ENCODE data around the gene C6orf89.
"Not testable (repeated sequence)": the region's sequence is repeated elsewhere in the genome, so short reads cannot be mapped to it uniquely, and the experiment has no call there.

Gene C6orf89

DNA sequence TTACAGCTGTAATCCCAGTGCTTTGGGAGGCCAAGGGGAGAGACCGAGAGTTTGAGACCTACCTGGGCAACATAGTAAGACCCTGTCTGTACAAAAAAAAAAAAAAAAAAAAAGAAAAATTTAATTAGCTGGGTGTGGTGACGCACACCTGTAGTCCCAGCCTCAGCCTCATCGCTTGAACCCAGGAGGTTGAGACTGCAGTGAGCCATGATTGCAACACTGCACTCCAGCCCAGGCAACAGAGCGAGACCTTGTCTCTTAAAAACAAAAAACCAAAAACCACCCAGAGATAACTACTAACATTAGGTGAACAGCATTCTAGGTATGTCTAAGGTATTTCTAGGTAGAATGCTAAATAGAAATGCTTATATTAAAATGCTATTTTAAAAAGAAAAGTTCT, 47.8 kb downstream of the C6orf89 start:
- CTCF ChIA-PET = interaction anchor here (0.8 kb wide), 1 partner anchor 22 kb away, joined by 5 read pairs; no protein-coding TSS in a partner anchor
- no peaks in the 10 kb centered on the region for H3K9me3 ChIP-seq (ENCODE audit: control extremely low read depth in 1 of 5, control insufficient read depth in 4 of 5, insufficient read depth in 2 of 5, low read depth in 1 of 5, low read length in 4 of 5)
- no peaks in the 10 kb centered on the region for H3K4me1 ChIP-seq (ENCODE audit: control extremely low read depth in 1 of 4, control insufficient read depth in 4 of 4, insufficient read depth in 4 of 4, low read length in 3 of 4)
- H3K27ac ChIP-seq (ENCODE audit: insufficient read depth in 1 of 2, low read depth in 1 of 2, low read length in 2 of 2, poor library complexity in 1 of 2, severe bottlenecking in 2 of 2) = no peak overlapping the region
- no peaks in the 10 kb centered on the region for H3K36me3 ChIP-seq (ENCODE audit: control insufficient read depth in 4 of 4, insufficient read depth in 4 of 4, low read length in 3 of 4)
- WGBS (ENCODE audit: insufficient coverage) = no CpG with 5 or more reads among the region's 4 CpGs
- DNase-seq = no peak
- POLR2A ChIA-PET = no interaction called here
- H3K4me3 ChIP-seq (ENCODE audit: control insufficient read depth in 1 of 7, extremely low read depth in 1 of 7, insufficient read depth in 4 of 7, low read depth in 2 of 7, low read length in 6 of 7) = no peak overlapping the region
- H3K27me3 ChIP-seq (replicated peaks in 2 of 5; ENCODE audit: control insufficient read depth in 4 of 5, insufficient read depth in 5 of 5, low read length in 4 of 5) = peaks cover 0 to 17% (median 4%) of the 10 kb centered on the region in 5 experiments

DNA sequence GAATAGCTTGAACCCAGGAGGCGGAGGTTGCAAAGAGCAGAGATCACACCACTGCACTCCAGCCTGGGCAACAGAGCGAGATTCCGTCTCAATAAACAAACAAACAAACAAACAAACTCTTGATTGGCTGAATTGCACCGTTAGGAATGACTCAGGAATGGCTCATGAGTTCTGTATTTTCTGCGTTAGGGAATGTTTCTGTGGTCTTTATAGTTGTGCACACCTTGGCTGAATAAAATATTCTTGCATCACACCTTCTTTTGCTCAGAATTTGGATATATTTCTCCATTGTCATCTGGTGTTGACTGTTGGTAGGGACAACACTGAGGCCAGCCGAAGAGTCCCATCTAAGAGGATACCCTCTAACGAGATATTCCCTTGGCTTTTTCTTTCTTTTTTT, 49.1 kb downstream of the C6orf89 start:
- Histone ChIP-seq H3K4me1 (ENCODE audit: control extremely low read depth in 1 of 4, control insufficient read depth in 4 of 4, insufficient read depth in 4 of 4, low read length in 3 of 4) (no peaks in the 10 kb centered on the region), H3K27ac (ENCODE audit: insufficient read depth in 1 of 2, low read depth in 1 of 2, low read length in 2 of 2, poor library complexity in 1 of 2, severe bottlenecking in 2 of 2) (no peak overlapping the region), H3K36me3 (ENCODE audit: control insufficient read depth in 4 of 4, insufficient read depth in 4 of 4, low read length in 3 of 4) (no peaks in the 10 kb centered on the region), H3K9me3 (ENCODE audit: control extremely low read depth in 1 of 5, control insufficient read depth in 4 of 5, insufficient read depth in 2 of 5, low read depth in 1 of 5, low read length in 4 of 5) (no peaks in the 10 kb centered on the region), H3K4me3 (ENCODE audit: control insufficient read depth in 1 of 7, extremely low read depth in 1 of 7, insufficient read depth in 4 of 7, low read depth in 2 of 7, low read length in 6 of 7) (no peak overlapping the region), H3K27me3 (replicated peaks in 2 of 5; ENCODE audit: control insufficient read depth in 4 of 5, insufficient read depth in 5 of 5, low read length in 4 of 5) (peaks cover 0 to 20% (median 4%) of the 10 kb centered on the region in 5 experiments)
- ChIA-PET CTCF (no interaction called here), POLR2A (no interaction called here)
- DNase-seq = no peak
- 89% methylated on average over 3 of the region's 7 CpGs for WGBS (ENCODE audit: insufficient coverage)

DNA sequence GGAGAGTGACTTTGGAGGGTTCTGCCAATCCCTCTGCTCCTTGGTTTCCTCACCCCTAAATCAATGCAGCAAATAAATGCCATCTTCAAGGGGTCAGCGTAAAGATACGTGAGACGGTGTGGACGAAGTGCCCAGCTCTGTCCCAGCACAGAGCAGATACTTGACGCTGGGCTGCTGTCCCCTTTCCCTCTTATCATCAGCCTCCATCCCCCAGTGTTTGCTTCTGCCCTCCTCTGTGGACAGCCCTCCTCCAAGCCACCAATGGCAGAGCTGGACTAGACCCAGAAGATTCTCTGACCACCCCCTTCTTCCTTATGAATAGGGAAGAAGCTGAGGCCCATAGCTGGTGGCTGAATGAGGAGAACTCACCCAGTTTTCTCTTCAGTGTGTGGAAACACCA, 51.1 kb downstream of the C6orf89 start:
- Histone ChIP-seq H3K27me3 (replicated peaks in 2 of 5; ENCODE audit: control insufficient read depth in 4 of 5, insufficient read depth in 5 of 5, low read length in 4 of 5) (peaks cover 0 to 19% (median 4%) of the 10 kb centered on the region in 5 experiments), H3K4me3 (ENCODE audit: control insufficient read depth in 1 of 7, extremely low read depth in 1 of 7, insufficient read depth in 4 of 7, low read depth in 2 of 7, low read length in 6 of 7) (no peak overlapping the region), H3K4me1 (ENCODE audit: control extremely low read depth in 1 of 4, control insufficient read depth in 4 of 4, insufficient read depth in 4 of 4, low read length in 3 of 4) (no peaks in the 10 kb centered on the region), H3K36me3 (ENCODE audit: control insufficient read depth in 4 of 4, insufficient read depth in 4 of 4, low read length in 3 of 4) (no peaks in the 10 kb centered on the region), H3K9me3 (ENCODE audit: control extremely low read depth in 1 of 5, control insufficient read depth in 4 of 5, insufficient read depth in 2 of 5, low read depth in 1 of 5, low read length in 4 of 5) (no peaks in the 10 kb centered on the region), H3K27ac (ENCODE audit: insufficient read depth in 1 of 2, low read depth in 1 of 2, low read length in 2 of 2, poor library complexity in 1 of 2, severe bottlenecking in 2 of 2) (no peak overlapping the region)
- ChIA-PET POLR2A (no interaction called here), CTCF (interaction anchor here (0.8 to 1.6 kb wide), 6 partner anchors 14 to 52 kb away, joined by 3 read pairs; partner anchors contain the start of gene PI16)
- DNase-seq = no peak
- 98% methylated on average over 5 of the region's 5 CpGs for WGBS (ENCODE audit: insufficient coverage)

DNA sequence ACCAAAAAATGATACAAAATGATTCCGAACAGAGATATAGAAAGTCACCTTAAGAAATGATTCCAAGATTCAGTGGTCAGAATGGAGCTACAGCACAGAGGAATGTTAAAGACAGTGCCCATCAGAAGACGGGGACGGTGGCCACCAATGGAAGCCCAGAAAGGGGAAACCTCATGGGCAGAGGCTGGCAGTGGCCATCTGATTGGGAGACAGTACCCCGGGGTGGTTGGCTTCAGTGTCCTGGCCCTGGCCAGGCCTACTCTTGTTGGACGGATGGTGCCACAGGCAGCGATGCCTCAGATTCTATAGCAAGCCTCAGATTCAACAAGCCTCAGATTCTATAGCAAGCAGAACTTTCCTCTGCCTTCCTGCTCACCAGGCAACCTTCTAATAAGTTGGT, 52.1 kb downstream of the C6orf89 start:
- H3K27ac ChIP-seq (ENCODE audit: insufficient read depth in 1 of 2, low read depth in 1 of 2, low read length in 2 of 2, poor library complexity in 1 of 2, severe bottlenecking in 2 of 2) = no peak overlapping the region
- ChIA-PET CTCF (interaction anchor here (0.8 to 1.6 kb wide), 4 partner anchors 16 to 53 kb away, joined by 3 read pairs; partner anchors contain the start of gene PI16), POLR2A (no interaction called here)
- no peaks in the 10 kb centered on the region for H3K36me3 ChIP-seq (ENCODE audit: control insufficient read depth in 4 of 4, insufficient read depth in 4 of 4, low read length in 3 of 4)
- no peak overlapping the region for H3K4me3 ChIP-seq (ENCODE audit: control insufficient read depth in 1 of 7, extremely low read depth in 1 of 7, insufficient read depth in 4 of 7, low read depth in 2 of 7, low read length in 6 of 7)
- WGBS (ENCODE audit: insufficient coverage) = 100% methylated on average over 6 of the region's 6 CpGs
- DNase-seq = no peak
- no peaks in the 10 kb centered on the region for H3K4me1 ChIP-seq (ENCODE audit: control extremely low read depth in 1 of 4, control insufficient read depth in 4 of 4, insufficient read depth in 4 of 4, low read length in 3 of 4)
- H3K27me3 ChIP-seq (replicated peaks in 2 of 5; ENCODE audit: control insufficient read depth in 4 of 5, insufficient read depth in 5 of 5, low read length in 4 of 5) = peaks cover 0 to 19% (median 4%) of the 10 kb centered on the region in 5 experiments
- no peaks in the 10 kb centered on the region for H3K9me3 ChIP-seq (ENCODE audit: control extremely low read depth in 1 of 5, control insufficient read depth in 4 of 5, insufficient read depth in 2 of 5, low read depth in 1 of 5, low read length in 4 of 5)

DNA sequence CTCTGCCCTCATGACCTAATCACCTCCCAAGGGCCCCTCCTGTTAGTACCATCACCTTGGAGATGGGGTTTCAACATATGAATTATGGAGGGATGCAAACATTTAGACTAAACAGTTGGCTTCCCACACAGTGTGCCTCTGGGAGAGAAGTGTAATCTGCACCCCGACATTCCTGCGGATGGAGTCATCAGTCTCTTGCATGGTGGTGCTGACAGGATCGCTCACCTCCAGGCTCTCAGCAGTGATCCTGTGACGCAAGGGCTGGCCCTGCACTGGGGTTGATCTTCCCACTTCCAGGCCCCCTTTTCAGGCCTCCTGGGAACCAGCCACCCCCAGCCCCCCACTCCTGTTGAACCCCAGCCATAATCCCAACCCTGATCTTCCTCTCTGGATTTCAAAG, 52.8 kb downstream of the C6orf89 start:
- no peak overlapping the region for H3K4me3 ChIP-seq (ENCODE audit: control insufficient read depth in 1 of 7, extremely low read depth in 1 of 7, insufficient read depth in 4 of 7, low read depth in 2 of 7, low read length in 6 of 7)
- H3K27me3 ChIP-seq (replicated peaks in 2 of 5; ENCODE audit: control insufficient read depth in 4 of 5, insufficient read depth in 5 of 5, low read length in 4 of 5) = peaks cover 0 to 19% (median 4%) of the 10 kb centered on the region in 5 experiments
- ChIA-PET POLR2A (no interaction called here), CTCF (no interaction called here)
- no peaks in the 10 kb centered on the region for H3K4me1 ChIP-seq (ENCODE audit: control extremely low read depth in 1 of 4, control insufficient read depth in 4 of 4, insufficient read depth in 4 of 4, low read length in 3 of 4)
- 100% methylated on average over 4 of the region's 4 CpGs for WGBS (ENCODE audit: insufficient coverage)
- DNase-seq = no peak
- no peak overlapping the region for H3K27ac ChIP-seq (ENCODE audit: insufficient read depth in 1 of 2, low read depth in 1 of 2, low read length in 2 of 2, poor library complexity in 1 of 2, severe bottlenecking in 2 of 2)
- H3K36me3 ChIP-seq (ENCODE audit: control insufficient read depth in 4 of 4, insufficient read depth in 4 of 4, low read length in 3 of 4) = no peaks in the 10 kb centered on the region
- H3K9me3 ChIP-seq (ENCODE audit: control extremely low read depth in 1 of 5, control insufficient read depth in 4 of 5, insufficient read depth in 2 of 5, low read depth in 1 of 5, low read length in 4 of 5) = no peaks in the 10 kb centered on the region

DNA sequence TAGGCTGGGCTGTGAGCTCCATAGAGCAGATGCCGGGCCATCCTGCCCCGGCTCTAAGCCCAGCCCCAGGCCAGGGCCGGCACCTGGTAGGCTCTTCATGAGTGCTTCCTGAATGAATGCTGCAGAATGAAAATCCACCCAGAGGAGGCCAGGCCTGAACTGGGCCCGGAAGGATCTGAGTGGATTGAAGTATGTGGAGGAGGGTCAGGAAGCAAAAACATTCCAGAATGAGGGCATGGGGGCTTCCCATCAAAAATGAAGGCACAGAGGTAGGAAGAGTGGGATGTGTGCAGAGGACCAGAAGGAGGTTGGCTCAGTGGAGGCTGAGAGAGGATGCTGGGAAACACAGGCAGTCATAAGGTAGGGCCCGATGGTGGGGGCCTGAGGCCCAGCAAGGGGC, 53.3 kb downstream of the C6orf89 start:
- H3K4me1 ChIP-seq (ENCODE audit: control extremely low read depth in 1 of 4, control insufficient read depth in 4 of 4, insufficient read depth in 4 of 4, low read length in 3 of 4); POLR2A ChIA-PET: not testable (repeated sequence)

DNA sequence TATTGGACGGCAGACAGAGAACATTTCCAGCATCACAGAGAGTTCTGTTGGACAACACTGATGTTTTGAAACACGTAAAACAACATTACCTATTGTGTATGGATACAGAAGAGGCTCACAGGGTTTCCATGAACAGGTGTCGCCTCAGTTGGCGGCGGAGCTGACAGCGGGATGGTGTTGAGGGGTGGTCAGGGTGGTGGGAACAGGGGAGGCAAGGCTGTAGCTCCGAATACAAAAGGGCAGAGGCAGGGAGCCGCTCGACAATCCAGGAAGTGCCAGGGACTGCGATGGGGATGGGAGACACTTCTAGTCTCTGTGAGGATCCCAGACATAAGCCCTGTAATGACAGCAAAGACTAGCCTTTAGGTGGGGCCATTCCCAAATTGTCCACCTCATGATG, 54.3 kb downstream of the C6orf89 start:
- Histone ChIP-seq H3K4me1 (ENCODE audit: control extremely low read depth in 1 of 4, control insufficient read depth in 4 of 4, insufficient read depth in 4 of 4, low read length in 3 of 4) (no peaks in the 10 kb centered on the region), H3K4me3 (ENCODE audit: control insufficient read depth in 1 of 7, extremely low read depth in 1 of 7, insufficient read depth in 4 of 7, low read depth in 2 of 7, low read length in 6 of 7) (no peak overlapping the region), H3K36me3 (ENCODE audit: control insufficient read depth in 4 of 4, insufficient read depth in 4 of 4, low read length in 3 of 4) (no peaks in the 10 kb centered on the region), H3K9me3 (ENCODE audit: control extremely low read depth in 1 of 5, control insufficient read depth in 4 of 5, insufficient read depth in 2 of 5, low read depth in 1 of 5, low read length in 4 of 5) (no peaks in the 10 kb centered on the region), H3K27ac (ENCODE audit: insufficient read depth in 1 of 2, low read depth in 1 of 2, low read length in 2 of 2, poor library complexity in 1 of 2, severe bottlenecking in 2 of 2) (no peak overlapping the region), H3K27me3 (replicated peaks in 2 of 5; ENCODE audit: control insufficient read depth in 4 of 5, insufficient read depth in 5 of 5, low read length in 4 of 5) (peaks cover 0 to 19% (median 4%) of the 10 kb centered on the region in 5 experiments)
- CTCF ChIA-PET = no interaction called here
- no peak for DNase-seq
- POLR2A ChIA-PET = no interaction called here
- WGBS (ENCODE audit: insufficient coverage) = 94% methylated on average over 10 of the region's 10 CpGs

More for the DNA sequence above, 53.3 kb downstream of the C6orf89 start:
- peaks cover 0 to 19% (median 4%) of the 10 kb centered on the region in 5 experiments for H3K27me3 ChIP-seq (replicated peaks in 2 of 5; ENCODE audit: control insufficient read depth in 4 of 5, insufficient read depth in 5 of 5, low read length in 4 of 5)
- H3K4me3 ChIP-seq (ENCODE audit: control insufficient read depth in 1 of 7, extremely low read depth in 1 of 7, insufficient read depth in 4 of 7, low read depth in 2 of 7, low read length in 6 of 7); CTCF ChIA-PET; H3K36me3 ChIP-seq (ENCODE audit: control insufficient read depth in 4 of 4, insufficient read depth in 4 of 4, low read length in 3 of 4); H3K9me3 ChIP-seq (ENCODE audit: control extremely low read depth in 1 of 5, control insufficient read depth in 4 of 5, insufficient read depth in 2 of 5, low read depth in 1 of 5, low read length in 4 of 5); DNase-seq; H3K27ac ChIP-seq (ENCODE audit: insufficient read depth in 1 of 2, low read depth in 1 of 2, low read length in 2 of 2, poor library complexity in 1 of 2, severe bottlenecking in 2 of 2): not testable (repeated sequence)
- 100% methylated on average over 2 of the region's 5 CpGs for WGBS (ENCODE audit: insufficient coverage)

All from common myeloid progenitor, CD34-positive (primary cell).